Measurements from ENCODE around the gene TMED1.

Gene TMED1

DNA sequence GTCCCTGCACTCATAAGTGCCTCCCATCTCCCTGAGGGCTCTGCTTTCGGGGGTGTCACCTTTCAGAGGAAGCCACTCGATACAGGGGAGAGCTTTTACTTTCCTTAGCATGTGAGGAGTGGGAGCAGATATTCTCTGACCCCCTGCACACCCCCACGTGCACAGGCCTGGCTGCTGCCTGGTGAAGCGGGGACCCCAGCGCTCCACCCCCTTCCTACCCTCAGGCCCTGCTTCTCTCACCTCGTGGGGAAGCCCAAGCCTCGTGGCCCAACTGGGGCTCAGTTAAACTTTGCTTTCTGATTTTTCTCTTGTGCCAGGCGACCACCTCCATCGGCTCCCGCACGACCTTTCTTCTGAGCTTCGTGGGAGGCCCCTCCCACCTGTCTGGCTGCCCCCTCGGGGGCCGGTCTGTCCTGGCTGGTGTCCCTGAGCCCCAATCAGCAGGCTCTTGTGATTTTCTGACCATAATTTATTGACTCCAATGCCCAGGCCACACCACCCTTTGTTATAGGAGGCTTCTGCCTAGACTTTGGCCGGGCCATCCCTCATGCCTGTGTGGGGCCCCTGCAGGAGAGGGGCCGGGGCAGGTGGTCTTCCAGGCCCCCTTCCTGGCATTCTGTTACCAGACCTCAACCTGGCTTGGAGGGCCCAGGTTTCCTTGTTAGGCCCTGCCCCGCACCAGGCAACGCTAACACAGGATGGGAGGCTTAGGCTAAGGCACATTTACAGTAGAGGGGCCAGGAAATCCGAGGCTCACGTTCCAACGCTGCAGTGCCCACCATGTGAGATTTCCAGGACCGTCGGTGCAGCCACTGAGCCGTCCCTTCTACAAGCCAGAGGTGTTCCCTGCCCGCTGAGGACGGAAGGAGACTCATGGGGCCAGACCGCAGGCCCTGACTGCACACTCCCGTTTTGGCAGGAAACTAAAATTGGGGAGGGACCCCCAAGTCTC is 3.7 kb downstream of the TMED1 start:
- no peak for DNase-seq (ENCODE audit: low read depth)

DNA sequence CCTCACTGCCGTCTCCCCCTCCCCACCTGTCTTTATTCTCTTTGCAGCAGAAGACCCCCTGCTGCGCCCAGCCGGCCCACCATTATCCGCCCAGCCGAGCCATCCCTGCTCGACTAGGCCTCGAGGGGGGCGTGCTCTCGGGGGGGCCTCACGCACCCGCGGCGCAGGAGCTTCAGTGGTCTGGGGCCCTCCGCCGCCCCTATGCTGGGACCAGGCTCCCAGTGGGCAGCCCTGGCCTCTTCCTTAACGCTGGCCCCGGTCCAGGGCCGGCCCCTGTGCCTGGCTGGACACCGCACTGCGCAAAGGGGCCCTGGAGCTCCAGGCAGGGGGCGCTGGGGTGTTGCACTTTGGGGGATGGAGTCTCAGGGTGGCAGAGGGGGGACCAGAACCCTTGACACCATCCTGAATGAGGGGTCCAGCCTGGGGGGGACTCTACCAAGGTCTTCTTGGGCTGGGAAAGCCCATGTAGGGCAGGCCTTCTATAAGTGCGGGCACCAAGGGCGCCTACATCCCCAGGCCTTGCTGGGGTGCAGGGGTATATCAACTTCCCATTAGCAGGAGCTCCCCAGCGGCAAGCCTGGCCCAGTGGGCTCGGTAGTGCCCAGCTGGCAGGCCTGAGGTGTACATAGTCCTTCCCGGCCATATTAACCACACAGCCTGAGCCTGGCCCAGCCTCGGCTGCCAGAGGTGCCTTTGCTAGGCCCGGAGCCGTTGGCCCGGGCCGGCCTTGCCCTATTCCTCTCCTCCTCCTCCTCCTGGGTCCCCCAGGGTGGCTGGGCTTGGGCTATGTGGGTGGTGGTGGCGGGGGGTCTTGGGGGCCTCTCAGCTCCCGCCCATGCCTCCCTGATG is 4.9 kb downstream of the TMED1 start:
- no peak for DNase-seq (ENCODE audit: low read depth)

- no peak for DNase-seq (ENCODE audit: low read depth)
These were observed 5.6 kb downstream of the TMED1 start for GRCh38 chr19:10830370-10830769.

GRCh38 chr19:10829967-10830366 is 6.0 kb downstream of the TMED1 start:
- DNase-seq (ENCODE audit: low read depth), result no peak

GRCh38 chr19:10828981-10829821 is 6.8 kb downstream of the TMED1 start:
- no peak for DNase-seq (ENCODE audit: low read depth)

DNA sequence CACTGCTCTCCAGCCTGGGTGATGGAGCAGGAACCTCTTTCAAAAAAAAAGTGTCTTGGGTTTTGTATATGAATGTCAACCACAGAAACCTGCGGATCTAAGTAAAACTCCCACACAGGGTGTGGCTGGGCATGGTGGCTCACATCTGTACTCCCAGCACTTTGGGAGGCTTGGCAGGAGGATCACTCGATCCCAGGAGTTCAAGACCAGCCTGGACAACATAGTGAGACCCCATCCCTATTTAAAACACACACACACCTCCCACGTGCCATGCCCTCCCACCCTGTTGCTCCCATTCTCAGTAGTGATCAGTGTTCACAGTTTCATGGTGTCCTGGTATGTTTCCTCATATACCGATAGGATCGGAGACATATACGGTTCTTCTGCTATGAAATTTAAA is 9.2 kb downstream of the TMED1 start:
- no peak for DNase-seq (ENCODE audit: low read depth)

DNA sequence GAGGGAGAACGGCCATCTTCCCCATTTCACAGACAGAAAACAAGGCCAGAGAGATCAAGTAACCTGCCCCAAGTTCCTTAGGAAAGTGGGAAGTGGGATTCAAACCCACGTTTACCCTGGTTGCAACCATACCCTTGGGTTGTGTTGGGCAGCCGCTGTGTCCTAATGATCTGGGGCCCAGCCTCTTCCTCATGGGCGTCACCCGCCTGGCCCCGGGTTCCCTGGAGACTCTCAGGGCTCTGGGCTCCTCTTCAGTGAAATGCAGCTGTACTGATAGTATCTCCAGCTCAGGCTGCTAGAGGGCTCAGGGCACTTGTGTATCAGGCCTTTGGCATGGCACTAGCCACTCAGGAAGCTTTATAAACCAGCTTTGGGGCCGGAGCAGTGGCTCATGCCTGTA is 9.8 kb downstream of the TMED1 start:
- no peak for DNase-seq (ENCODE audit: low read depth)

DNA sequence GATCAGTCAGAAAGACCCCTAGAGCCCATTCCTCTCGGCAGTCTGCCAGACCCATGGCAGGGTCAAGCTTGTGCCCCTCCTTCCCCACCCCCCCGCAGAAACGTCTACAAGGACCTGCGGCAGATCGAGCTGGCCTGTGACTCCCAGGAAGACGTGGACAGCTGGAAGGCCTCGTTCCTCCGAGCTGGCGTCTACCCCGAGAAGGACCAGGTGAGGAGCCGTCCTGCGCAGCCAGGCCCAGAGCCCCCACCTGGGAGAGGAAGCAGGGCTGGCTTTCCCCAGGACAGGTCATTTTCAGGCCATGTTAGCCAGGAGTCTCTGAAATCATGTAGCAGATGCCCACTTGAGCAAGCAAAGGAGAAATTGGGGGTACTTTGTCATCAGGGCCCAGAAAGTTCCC is 12.3 kb downstream of the TMED1 start:
- no peak for DNase-seq (ENCODE audit: low read depth)

- DNase-seq (ENCODE audit: low read depth), result no peak
These were observed 15.8 kb downstream of the TMED1 start for GRCh38 chr19:10820173-10820572.

DNA sequence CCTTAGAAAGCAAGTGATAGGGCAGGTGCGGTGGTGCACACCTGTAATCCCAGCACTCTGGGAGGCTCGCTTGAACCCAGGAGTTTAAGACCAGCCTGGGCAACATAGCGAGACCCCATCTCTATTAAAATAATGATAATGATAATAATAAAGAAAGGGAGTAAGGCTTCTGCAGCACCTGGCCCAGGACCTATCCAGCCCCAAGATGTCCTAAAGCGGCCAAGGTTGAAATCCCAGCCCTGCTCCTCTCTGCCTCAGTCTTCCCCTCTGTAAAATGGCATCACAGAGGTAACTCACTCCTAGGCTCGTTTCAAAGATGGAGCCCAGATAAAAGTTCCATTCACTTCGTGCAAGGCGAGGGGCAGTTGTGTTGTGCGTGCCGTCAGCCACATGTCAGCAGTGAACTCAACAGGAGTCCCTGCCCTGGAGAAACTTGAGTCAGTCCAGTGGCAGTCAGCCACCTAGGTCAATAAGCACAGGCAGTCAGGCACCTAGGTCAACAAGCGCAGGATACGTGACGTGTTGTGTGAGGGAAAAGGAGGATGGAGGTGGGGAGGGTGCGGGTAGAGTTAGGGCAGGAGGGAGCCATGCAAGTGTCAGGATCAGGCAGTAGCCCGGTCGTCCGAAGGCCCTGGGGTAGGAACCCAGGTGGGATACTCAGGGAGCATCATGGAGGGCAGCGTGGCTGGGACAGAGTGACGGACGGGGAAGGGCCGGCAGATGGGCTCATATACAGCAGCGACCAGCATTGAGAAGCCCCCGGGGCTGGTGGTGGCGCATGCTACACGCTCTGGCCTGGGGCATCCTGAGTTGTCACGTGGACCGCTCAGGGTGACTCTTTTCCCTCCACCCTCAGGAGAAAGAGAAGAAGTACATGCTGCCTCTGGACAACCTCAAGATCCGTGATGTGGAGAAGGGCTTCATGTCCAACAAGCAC is 16.6 kb downstream of the TMED1 start:
- DNase-seq (ENCODE audit: low read depth), result no peak

GRCh38 chr19:10818301-10819123 is 17.5 kb downstream of the TMED1 start:
- no peak for DNase-seq (ENCODE audit: low read depth)

DNA sequence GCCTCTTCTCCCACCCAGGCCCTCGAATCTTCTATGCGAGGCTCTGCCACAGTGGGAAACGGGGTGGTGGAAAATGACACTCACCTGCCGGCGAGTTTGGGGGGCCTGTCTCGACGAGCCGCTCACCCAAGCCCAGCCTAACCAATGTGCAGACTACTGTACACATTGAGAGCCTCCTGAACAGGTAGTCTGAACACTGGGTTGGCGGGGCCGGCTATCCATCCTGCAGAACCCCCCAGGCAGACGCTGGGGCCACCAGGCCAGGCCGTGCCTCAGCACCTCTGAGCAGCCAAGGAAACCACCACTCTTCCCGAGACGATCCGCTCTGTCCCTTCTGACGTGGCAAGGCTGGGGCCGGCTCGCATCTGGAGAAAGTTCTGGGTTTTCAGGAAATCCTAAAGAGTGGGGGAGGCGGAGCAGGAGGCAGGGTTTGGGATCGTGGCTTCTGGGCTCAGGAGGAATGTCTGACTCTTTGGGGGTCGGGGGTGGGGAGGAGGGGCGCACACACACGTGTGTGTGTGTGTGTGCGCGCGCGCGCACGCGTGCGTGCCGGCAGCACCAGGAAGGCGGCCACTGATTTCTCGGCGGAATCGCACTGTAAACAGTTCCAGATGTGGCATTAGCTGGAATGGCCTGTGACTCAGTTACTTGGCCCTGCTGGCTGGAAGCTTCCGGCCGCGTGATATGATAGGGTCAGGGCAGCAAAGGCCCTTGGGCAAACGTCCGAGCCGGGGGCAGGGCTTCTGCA is 18.5 kb downstream of the TMED1 start:
- no peak for DNase-seq (ENCODE audit: low read depth)

DNA sequence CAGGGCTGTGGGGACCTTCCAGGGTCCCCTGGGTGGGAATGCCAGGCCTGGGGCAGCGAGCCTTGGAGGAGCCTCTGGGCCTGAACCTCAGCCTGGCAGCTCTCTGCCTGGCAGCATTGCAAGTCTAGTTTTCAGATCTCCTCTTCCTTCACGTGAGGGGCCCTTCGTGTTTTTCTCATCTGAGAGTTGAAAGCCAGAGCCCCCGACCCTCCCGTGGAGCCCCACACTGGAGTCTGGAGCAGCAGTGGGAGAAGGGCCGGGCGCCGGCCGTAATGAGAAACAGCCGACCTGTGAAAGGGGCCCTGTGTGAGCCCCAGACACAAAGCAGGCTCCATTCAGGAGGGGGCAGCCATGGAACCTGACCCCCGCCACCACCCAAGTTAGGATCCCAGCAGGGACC is 19.3 kb downstream of the TMED1 start:
- DNase-seq (ENCODE audit: low read depth), result no peak

DNA sequence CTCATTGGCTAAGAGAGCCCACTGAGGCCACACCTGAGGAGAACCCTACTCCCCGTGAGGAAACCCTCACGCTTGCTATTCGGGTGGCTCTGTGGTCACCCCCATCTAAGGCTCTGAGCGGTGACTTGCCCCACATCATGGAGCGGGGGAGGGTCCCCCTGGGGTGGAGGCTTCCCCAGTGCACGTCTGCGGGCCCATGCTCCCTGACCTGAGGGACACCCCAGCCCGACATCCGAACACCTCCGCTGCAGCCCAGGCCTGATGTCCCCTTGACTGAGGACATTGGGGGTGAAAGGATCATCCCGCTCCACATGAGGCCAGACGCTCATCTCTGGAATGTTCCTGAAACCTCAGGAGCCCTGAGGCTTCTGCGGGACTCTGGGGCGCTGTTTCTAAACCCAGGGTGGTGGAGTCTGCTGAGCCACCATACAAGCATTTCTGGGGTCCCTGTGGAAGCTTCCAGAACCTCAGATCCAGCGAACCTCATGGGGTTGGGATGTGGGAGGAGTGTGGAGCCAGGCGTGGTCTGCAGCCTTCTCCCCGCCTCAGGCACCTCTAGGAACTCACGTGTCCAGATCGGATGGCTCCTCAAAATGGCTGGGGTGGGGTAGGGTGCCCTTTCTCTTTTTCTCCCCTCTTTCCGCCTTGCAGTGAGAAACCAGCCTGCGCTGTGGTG is 19.9 kb downstream of the TMED1 start:
- no peak for DNase-seq (ENCODE audit: low read depth)

DNA sequence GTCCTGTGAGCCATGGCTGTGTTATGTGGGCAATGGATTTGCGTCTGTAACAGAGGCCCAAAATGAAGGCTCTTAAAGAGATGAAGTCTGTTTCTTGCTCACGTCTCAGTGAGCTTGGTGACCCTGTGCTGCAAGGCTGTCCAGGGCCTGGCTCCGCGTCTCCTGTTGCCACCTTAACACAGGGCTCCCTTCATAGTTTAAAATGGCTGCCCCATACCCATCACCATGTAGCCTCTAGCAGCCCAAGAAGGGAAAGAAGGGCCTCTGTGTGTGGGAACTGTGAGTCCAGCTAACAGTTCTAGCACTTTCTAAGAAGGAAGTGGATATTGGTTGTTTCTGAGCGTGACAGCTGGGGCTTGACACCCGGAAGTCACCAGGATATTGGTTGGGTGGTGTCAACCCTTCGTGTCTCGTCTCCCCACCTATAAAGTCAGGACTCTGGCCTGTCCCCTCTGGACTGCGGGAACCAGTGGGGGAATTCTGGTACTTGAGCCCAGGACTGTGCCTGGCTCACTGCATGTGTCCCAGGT is 20.9 kb downstream of the TMED1 start:
- no peak for DNase-seq (ENCODE audit: low read depth)

DNA sequence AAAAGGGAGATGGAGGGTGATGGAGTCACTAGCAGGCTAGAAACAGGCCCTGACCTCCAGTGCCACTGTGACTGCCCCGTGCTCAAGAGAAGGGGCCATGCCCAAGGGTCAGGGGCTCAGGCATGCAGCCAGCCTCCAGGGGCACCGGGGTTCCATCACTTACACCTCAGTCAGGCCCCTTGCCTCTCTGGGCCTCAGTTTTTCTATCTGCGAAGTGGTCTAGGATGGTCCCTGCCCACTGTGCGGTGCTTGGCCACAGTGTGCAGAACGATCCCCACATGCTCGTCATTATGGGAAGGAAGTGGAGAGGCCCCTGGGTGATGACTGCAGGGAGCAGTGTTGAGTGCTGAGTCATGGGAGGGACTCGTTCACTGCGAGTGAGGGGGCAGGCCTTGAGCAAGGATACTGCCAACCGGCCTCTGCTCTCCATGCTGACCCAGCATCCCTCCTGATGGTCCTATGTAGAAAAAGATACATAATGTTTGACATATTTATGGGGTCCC is 23.1 kb downstream of the TMED1 start:
- peak; percentile 86 for DNase-seq (ENCODE audit: low read depth)

- peak; percentile 38 for DNase-seq (ENCODE audit: low read depth)
These were observed 23.8 kb downstream of the TMED1 start for GRCh38 chr19:10812196-10812595.

GRCh38 chr19:10811391-10812111 is 24.5 kb downstream of the TMED1 start:
- no peak for DNase-seq (ENCODE audit: low read depth)

Data from CMK (cell line).